Ammon's horn (tissue), 1 donor: ENCODE results near the gene LRCH4.
A peak's percentile ranks its signal among the peaks of the same experiment; 100 is the strongest.
"Not testable (repeated sequence)": the region's sequence is repeated elsewhere in the genome, so short reads cannot be mapped to it uniquely, and the experiment has no call there.

Source experiments
- DNase-seq: peaks from one replicate; pipeline ENCODE4 v3.0.0-alpha.2; 2016; ENCODE audit warnings: low spot score

Gene LRCH4

GRCh38 chr7:100544967-100545359 lies 41.0 kb downstream of the LRCH4 start:
- DNase-seq = no peak

- no peak for DNase-seq
Measured at GRCh38 chr7:100544386-100544785, 41.5 kb downstream of the LRCH4 start.

GRCh38 chr7:100543586-100543985 lies 42.3 kb downstream of the LRCH4 start:
- DNase-seq = no peak

- DNase-seq = not testable (repeated sequence)
Measured at GRCh38 chr7:100541309-100541708, 44.6 kb downstream of the LRCH4 start.

- DNase-seq = no peak
Measured at GRCh38 chr7:100540073-100540723, 45.7 kb downstream of the LRCH4 start.

- DNase-seq = no peak
Measured at GRCh38 chr7:100539436-100540006, 46.4 kb downstream of the LRCH4 start.

- DNase-seq = peak; percentile 100
Measured at GRCh38 chr7:100538654-100539435, 47.1 kb downstream of the LRCH4 start, which contains the start of gene AGFG2. TSS of gene AGFG2 (plus strand) at chr7:100539203. CDS start at chr7:100539347, 144 bp downstream.

GRCh38 chr7:100538348-100538653 lies 47.6 kb downstream of the LRCH4 start:
- no peak for DNase-seq

- DNase-seq = not testable (repeated sequence)
Measured at GRCh38 chr7:100536695-100537094, 49.2 kb downstream of the LRCH4 start.

- DNase-seq = not testable (repeated sequence)
Measured at GRCh38 chr7:100535982-100536381, 49.9 kb downstream of the LRCH4 start.

- no peak for DNase-seq
Measured at GRCh38 chr7:100532165-100533022, 53.5 kb downstream of the LRCH4 start.

GRCh38 chr7:100528108-100528866 lies 57.6 kb downstream of the LRCH4 start:
- DNase-seq = not testable (repeated sequence)
